Stomach (tissue), 9 donors: ENCODE results near the gene LSM5. TPM values are rescaled to one million over a fixed set of nuclear protein-coding genes. Genes with fewer than 3 reads are reported as not detected.

Source experiments
- DNase-seq, 2 donors: peaks; one replicate each; pipeline versions ENCODE4 v3.0.0 to v3.0.0-alpha.2; 2013 to 2019
- H3K27ac ChIP-seq, 5 donors: fragments of 200-600 bp in 4 of 5; sonication (generic) in 4 of 5; one replicate each; pipeline ENCODE4 v1.5.1; 2013 to 2019; ENCODE audit warnings: mild to moderate bottlenecking in 1 of 5, moderate library complexity in 1 of 5
- H3K27me3 ChIP-seq, 3 donors: fragments of 200-600 bp; sonication (generic); one replicate each; pipeline ENCODE4 v1.5.1; 2017 to 2019; ENCODE audit warnings: mixed run types in 1 of 3
- H3K36me3 ChIP-seq, 4 donors: fragments of 200-600 bp; sonication (generic); 1 replicate in 3 of 4; 2 replicates in 1 of 4; pipeline ENCODE4 v1.5.1; 2016 to 2019
- H3K4me1 ChIP-seq, 4 donors: fragments of 200-600 bp; sonication (generic); one replicate each; pipeline ENCODE4 v1.5.1; 2016 to 2019
- H3K4me3 ChIP-seq, 4 donors: fragments of 200-600 bp; sonication (generic) in 3 of 4; one replicate each; pipeline ENCODE4 v1.5.1; 2016 to 2019; ENCODE audit warnings: mild to moderate bottlenecking in 1 of 4
- H3K9me3 ChIP-seq, 4 donors: fragments of 200-600 bp; sonication (generic); one replicate each; pipeline ENCODE4 v1.5.1; 2016 to 2019
- CTCF ChIP-seq, 7 experiments: fragments of 450-650 bp in 4 of 7; fragments of 200-600 bp in 3 of 7; sonication (generic) in 3 of 7; IDR thresholded peaks; one replicate each; pipeline ENCODE4 v1.5.1; 2016 to 2019; ENCODE audit warnings: antibody characterized with exemption in 7 of 7, control low read depth in 2 of 7, mild to moderate bottlenecking in 1 of 7
- EP300 ChIP-seq: sonication (generic); formaldehyde crosslinking; IDR thresholded peaks from one replicate; pipeline ENCODE4 v1.6.1; 2017; ENCODE audit warnings: antibody characterized with exemption
- POLR2A ChIP-seq, 4 donors: fragments of 450-650 bp; IDR thresholded peaks; one replicate each; pipeline ENCODE4 v1.6.1; 2016; ENCODE audit warnings: antibody characterized with exemption in 4 of 4, control low read depth in 2 of 4, mild to moderate bottlenecking in 1 of 4, moderate library complexity in 1 of 4
- POLR2AphosphoS5 ChIP-seq, 3 donors: sonication (generic); formaldehyde crosslinking; IDR thresholded peaks; one replicate each; pipeline ENCODE4 v1.6.1; 2016; ENCODE audit warnings: antibody characterized with exemption in 3 of 3
- WGBS, 5 donors: extraction: QIAGEN DNeasy Blood & Tissue Kit in 3 of 5; methylation state at CpG; one replicate each; pipeline versions ENCODE4 v1.1.5 to v1.1.7; 2013 to 2018; 5-methylcytosine and 5-hydroxymethylcytosine counted together
- intact Hi-C: fragments of 100-400 bp; cut with DNase I; formaldehyde crosslinking; loops from one replicate; pipeline ENCODE4 v1.15.1; 2023; ENCODE audit warnings: low total_unique reads
- polyA plus RNA-seq, 3 donors: library from polyadenylated mRNA; stranded (reverse); fragments of 200-250 nt; gene quantifications; one replicate each; pipeline ENCODE4 v1.2.3, GENCODE V29; 2013
- total RNA-seq, 5 donors: library from RNA; depleted of rRNA; stranded (reverse); fragments of >200 nt; gene quantifications; one replicate each; pipeline versions ENCODE4 v1.1.0 to v1.2.3, GENCODE V29; 2014 to 2016
- donor health status: healthy with polysubstance abuse.
- donor health status: Bipolar disorder and iron deficiency.
- donor health status: healthy.

LSM5 gene
- total and polyA plus RNA-seq, 8 donors: 2.9 to 109 (median 43.8) TPM

- Histone ChIP-seq H3K4me1 (no peaks in the 10 kb centered on the region), H3K36me3 (peaks cover 0 to 10% (median 0%) of the 10 kb centered on the region in 4 donors), H3K27ac (no peak overlapping the region), H3K4me3 (no peak overlapping the region), H3K9me3 (peaks cover 0 to 9% (median 0%) of the 10 kb centered on the region in 4 donors), H3K27me3 (no peaks in the 10 kb centered on the region)
- intact Hi-C loops: no loop called here
- no peak for DNase-seq
- 94 to 96% (median 95%) methylated on average over 6 of the region's 6 CpGs for WGBS, 5 donors
- TF ChIP-seq EP300 (no peak), POLR2AphosphoS5 (IDR thresholded peaks at IDR 0.05) (no peak), POLR2A (IDR thresholded peaks at IDR 0.05) (no peak), CTCF (IDR thresholded peaks at IDR 0.05) (no peak)
These were observed 32.8 kb upstream of the LSM5 start for GRCh38 chr7:32522746-32523530.

GRCh38 chr7:32519763-32520162 lies 29.6 kb upstream of the LSM5 start:
- Histone ChIP-seq H3K4me1 (peaks cover 0 to 18% (median 8%) of the 10 kb centered on the region in 4 donors), H3K4me3 (no peak overlapping the region), H3K27me3 (no peaks in the 10 kb centered on the region), H3K9me3 (peaks cover 0 to 9% (median 0%) of the 10 kb centered on the region in 4 donors), H3K36me3 (peaks cover 0 to 10% (median 2%) of the 10 kb centered on the region in 4 donors), H3K27ac (no peak overlapping the region)
- intact Hi-C loops: no loop called here
- 70 to 95% (median 93%) methylated on average over 2 of the region's 2 CpGs for WGBS, 5 donors
- TF ChIP-seq POLR2A (IDR thresholded peaks at IDR 0.05): no peak
- TF ChIP-seq EP300: no peak
- TF ChIP-seq POLR2AphosphoS5 (IDR thresholded peaks at IDR 0.05): no peak
- TF ChIP-seq CTCF (IDR thresholded peaks at IDR 0.05): no peak
- DNase-seq: no peak

- WGBS, 5 donors: 85 to 96% (median 91%) methylated on average over 2 of the region's 2 CpGs
- Histone ChIP-seq H3K4me1 (peaks cover 0 to 24% (median 11%) of the 10 kb centered on the region in 4 donors), H3K9me3 (peaks cover 0 to 9% (median 0%) of the 10 kb centered on the region in 4 donors), H3K27ac (no peak overlapping the region), H3K4me3 (no peak overlapping the region), H3K36me3 (peaks cover 0 to 10% (median 2%) of the 10 kb centered on the region in 4 donors), H3K27me3 (no peaks in the 10 kb centered on the region)
- peak in 1 of 2 donors; percentile 50 for DNase-seq
- intact Hi-C loops: no loop called here
- TF ChIP-seq CTCF (IDR thresholded peaks at IDR 0.05) (no peak), POLR2A (IDR thresholded peaks at IDR 0.05) (no peak), POLR2AphosphoS5 (IDR thresholded peaks at IDR 0.05) (no peak), EP300 (no peak)
These were observed 28.5 kb upstream of the LSM5 start for GRCh38 chr7:32518534-32519140.

- TF ChIP-seq POLR2A (IDR thresholded peaks at IDR 0.05): no peak
- no peak for TF ChIP-seq POLR2AphosphoS5 (IDR thresholded peaks at IDR 0.05)
- no peak for TF ChIP-seq EP300
- TF ChIP-seq CTCF (IDR thresholded peaks at IDR 0.05): no peak
- no peak for DNase-seq
- intact Hi-C loops: no loop called here
- H3K4me1 ChIP-seq: peaks cover 0 to 38% (median 11%) of the 10 kb centered on the region in 4 donors
- H3K27ac ChIP-seq: no peak overlapping the region
- H3K9me3 ChIP-seq: peaks cover 0 to 9% (median 0%) of the 10 kb centered on the region in 4 donors
- H3K36me3 ChIP-seq: peaks cover 0 to 8% (median 2%) of the 10 kb centered on the region in 4 donors
- H3K27me3 ChIP-seq: no peaks in the 10 kb centered on the region
- WGBS, 5 donors: 82 to 87% (median 83%) methylated on average over 3 of the region's 3 CpGs
- no peak overlapping the region for H3K4me3 ChIP-seq
These were observed 26.4 kb upstream of the LSM5 start for GRCh38 chr7:32516551-32517100.
